ENCODE results near the gene SP100. TPM values are rescaled to one million over a fixed set of nuclear protein-coding genes. Genes with fewer than 3 reads are reported as not detected.

SP100 gene
- total RNA-seq, 1 donor from 2014 or later, result 64.8 TPM

GRCh38 chr2:230525682-230526081, 109.7 kb downstream of the SP100 start:
- intact Hi-C loops (cut with DNase I), result no loop called here
- no peak for DNase-seq (ENCODE audit: extremely low spot score in 2 of 2)

GRCh38 chr2:230537531-230537976, 121.6 kb downstream of the SP100 start:
- Histone ChIP-seq H3K36me3 (peaks cover 0 to 19% of the 10 kb centered on the region in 2 donors), H3K4me3 (no peak overlapping the region), H3K27ac (no peak overlapping the region), H3K4me1 (no peaks in the 10 kb centered on the region), H3K27me3 (no peaks in the 10 kb centered on the region), H3K9me3 (no peaks in the 10 kb centered on the region)
- TF ChIP-seq POLR2A (IDR thresholded peaks at IDR 0.05), result no peak
- intact Hi-C loops (cut with DNase I), result no loop called here
- DNase-seq (ENCODE audit: extremely low spot score in 2 of 2), result no peak

More at GRCh38 chr2:230525682-230526081, 109.7 kb downstream of the SP100 start:
- no peaks in the 10 kb centered on the region for H3K4me1 ChIP-seq
- peaks cover 8% of the 10 kb centered on the region for H3K9me3 ChIP-seq
- H3K27me3 ChIP-seq, result no peaks in the 10 kb centered on the region
- no peak overlapping the region for H3K27ac ChIP-seq
- no peak overlapping the region for H3K4me3 ChIP-seq
- no peaks in the 10 kb centered on the region for H3K36me3 ChIP-seq
- TF ChIP-seq POLR2A (IDR thresholded peaks at IDR 0.05) (no peak), POLR2AphosphoS5 (IDR thresholded peaks at IDR 0.05; ENCODE audit: insufficient read depth in 1 of 2, low read depth in 1 of 2) (no peak), CTCF (IDR thresholded peaks at IDR 0.05) (no peak)

- H3K9me3 ChIP-seq, result no peaks in the 10 kb centered on the region
- H3K36me3 ChIP-seq, result peaks cover 0 to 33% of the 10 kb centered on the region in 2 donors
- intact Hi-C loops (cut with DNase I), result no loop called here
- H3K4me1 ChIP-seq, result no peaks in the 10 kb centered on the region
- no peak overlapping the region for H3K27ac ChIP-seq
- no peak overlapping the region for H3K4me3 ChIP-seq
- TF ChIP-seq POLR2AphosphoS5 (IDR thresholded peaks at IDR 0.05; ENCODE audit: insufficient read depth in 1 of 2, low read depth in 1 of 2) (no peak), POLR2A (IDR thresholded peaks at IDR 0.05) (no peak), CTCF (IDR thresholded peaks at IDR 0.05) (no peak)
- no peak for DNase-seq (ENCODE audit: extremely low spot score in 2 of 2)
- H3K27me3 ChIP-seq, result no peaks in the 10 kb centered on the region
These were observed 124.3 kb downstream of the SP100 start for GRCh38 chr2:230540332-230540731.

- H3K9me3 ChIP-seq, result no peaks in the 10 kb centered on the region
- no peaks in the 10 kb centered on the region for H3K4me1 ChIP-seq
- H3K27me3 ChIP-seq, result no peaks in the 10 kb centered on the region
- DNase-seq (ENCODE audit: extremely low spot score in 2 of 2), result no peak
- no peak overlapping the region for H3K27ac ChIP-seq
- intact Hi-C loops (cut with DNase I), result no loop called here
- TF ChIP-seq POLR2A (IDR thresholded peaks at IDR 0.05) (no peak), POLR2AphosphoS5 (IDR thresholded peaks at IDR 0.05; ENCODE audit: insufficient read depth in 1 of 2, low read depth in 1 of 2) (no peak), CTCF (IDR thresholded peaks at IDR 0.05) (no peak)
- H3K4me3 ChIP-seq, result no peak overlapping the region
- peaks cover 0 to 33% of the 10 kb centered on the region in 2 donors for H3K36me3 ChIP-seq
These were observed 126.0 kb downstream of the SP100 start for GRCh38 chr2:230541934-230542380.

- intact Hi-C loops (cut with DNase I), result no loop called here
- DNase-seq (ENCODE audit: extremely low spot score in 2 of 2), result no peak
- Histone ChIP-seq H3K4me3 (no peak overlapping the region), H3K4me1 (no peaks in the 10 kb centered on the region), H3K36me3 (peaks cover 0 to 33% of the 10 kb centered on the region in 2 donors), H3K27me3 (no peaks in the 10 kb centered on the region), H3K27ac (no peak overlapping the region), H3K9me3 (no peaks in the 10 kb centered on the region)
- TF ChIP-seq POLR2AphosphoS5 (IDR thresholded peaks at IDR 0.05; ENCODE audit: insufficient read depth in 1 of 2, low read depth in 1 of 2) (no peak), POLR2A (IDR thresholded peaks at IDR 0.05) (no peak), CTCF (IDR thresholded peaks at IDR 0.05) (no peak)
These were observed 126.8 kb downstream of the SP100 start for GRCh38 chr2:230542751-230543150.

Measured in vagina (tissue), 2 donors.